ENCODE results near the gene TTLL3. TPM values are rescaled to one million over a fixed set of nuclear protein-coding genes. Genes with fewer than 3 reads are reported as not detected.
"Not testable (repeated sequence)": the region's sequence is repeated elsewhere in the genome, so short reads cannot be mapped to it uniquely, and the experiment has no call there.

The TTLL3 gene
- total RNA-seq, 1 donor from 2014 or later = 19.5 TPM

GRCh38 chr3:9859530-9860025 is 49.5 kb downstream of the TTLL3 start:
- intact Hi-C loops (cut with DNase I) = no loop called here
- no peak for DNase-seq (ENCODE audit: low spot score)

DNA sequence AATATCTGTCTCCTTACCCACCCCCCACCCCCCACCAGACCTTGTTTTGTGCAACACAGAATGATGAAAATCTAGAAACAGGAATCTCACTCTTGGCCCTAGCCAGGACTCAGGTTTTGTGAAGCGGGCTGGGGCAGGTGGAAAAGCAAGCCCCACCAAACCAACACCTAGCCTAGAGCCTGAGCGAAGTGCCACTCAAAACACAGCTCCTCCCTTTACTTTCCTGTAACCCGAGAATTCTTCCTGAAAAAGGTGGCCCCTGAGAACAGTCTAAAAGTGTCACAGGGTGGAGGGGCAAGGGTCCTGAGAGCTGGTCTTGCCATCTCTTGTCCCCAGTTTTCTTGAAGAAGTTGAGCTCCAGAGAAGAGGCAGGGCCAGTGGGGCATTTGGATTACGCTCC is 51.1 kb downstream of the TTLL3 start:
- intact Hi-C loops (cut with DNase I) = no loop called here

GRCh38 chr3:9861626-9862130 is 51.6 kb downstream of the TTLL3 start:
- intact Hi-C loops (cut with DNase I) = no loop called here
- DNase-seq (ENCODE audit: low spot score) = no peak

More for the DNA sequence above, 51.1 kb downstream of the TTLL3 start:
- DNase-seq (ENCODE audit: low spot score) = no peak

DNA sequence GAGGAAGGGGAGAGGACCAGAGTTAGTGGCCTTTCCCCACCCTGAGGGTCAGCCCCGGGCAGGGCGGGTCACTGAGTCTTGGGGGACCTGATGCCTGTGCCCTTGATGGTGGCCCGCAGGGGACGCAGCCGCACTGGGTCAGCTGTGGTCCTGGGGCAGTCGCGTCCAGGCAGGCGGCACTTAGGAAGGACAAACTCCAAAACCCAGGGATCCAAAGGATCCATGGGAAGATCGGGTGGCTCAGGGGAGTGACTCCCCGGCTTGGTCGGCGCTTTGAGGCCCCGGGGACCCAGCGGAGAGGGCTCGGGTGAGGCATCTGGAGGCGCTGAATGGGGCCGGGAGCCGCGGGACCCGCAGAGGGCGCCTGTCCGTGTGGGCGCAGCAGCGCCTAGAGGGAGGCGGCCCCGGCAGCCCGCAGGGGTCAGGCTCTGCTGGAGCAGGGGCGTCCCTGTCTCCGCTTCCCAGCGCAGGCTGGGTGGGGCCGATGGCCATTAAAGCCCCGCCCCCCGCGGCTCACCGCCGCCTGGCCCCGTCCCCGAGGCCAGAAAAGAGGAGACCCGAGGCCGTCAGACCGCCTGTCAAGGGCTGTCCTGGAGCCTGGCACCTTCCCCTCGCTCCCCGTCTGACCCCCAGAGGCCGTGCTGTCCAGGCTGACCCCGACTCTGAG is 52.5 kb downstream of the TTLL3 start:
- intact Hi-C loops (cut with DNase I) = no loop called here
- DNase-seq (ENCODE audit: low spot score) = no peak

DNA sequence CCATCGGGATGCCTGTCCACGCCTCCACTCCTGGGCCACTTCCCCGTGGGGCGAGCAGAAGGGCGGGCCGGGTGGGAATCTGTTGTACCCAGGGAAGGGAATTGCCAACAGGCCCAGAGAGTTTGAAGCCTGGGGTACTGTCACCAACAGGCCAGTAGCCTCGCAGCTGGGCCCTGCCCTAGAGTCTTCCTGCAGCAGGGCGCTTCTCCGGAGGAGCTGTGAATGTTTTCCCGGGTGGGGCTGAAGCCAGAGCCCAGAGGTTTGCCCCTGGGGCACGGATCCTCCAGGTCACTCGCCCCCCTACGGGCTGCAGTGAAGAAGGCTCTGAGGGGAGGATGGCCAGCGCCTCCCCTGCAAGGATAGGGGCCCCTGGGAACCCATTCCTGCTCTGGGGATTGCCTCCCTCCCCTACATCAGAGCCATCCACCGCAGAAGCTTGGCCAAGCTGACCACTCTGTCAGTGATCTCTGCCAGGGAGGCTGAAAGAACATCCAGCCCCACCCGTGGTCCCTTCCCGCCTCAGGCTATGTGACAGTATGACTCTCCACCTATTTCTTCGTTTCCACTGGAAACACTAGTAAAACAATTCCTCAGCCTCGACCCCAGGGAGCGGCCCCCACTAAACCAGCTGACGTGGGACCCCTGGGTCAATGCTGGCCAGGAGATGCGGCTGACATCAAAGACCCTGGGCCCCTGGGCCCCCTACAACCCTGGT is 53.2 kb downstream of the TTLL3 start:
- intact Hi-C loops (cut with DNase I) = no loop called here
- no peak for DNase-seq (ENCODE audit: low spot score)

- intact Hi-C loops (cut with DNase I) = no loop called here
- DNase-seq (ENCODE audit: low spot score) = no peak
Measured at GRCh38 chr3:9864200-9864927, 54.3 kb downstream of the TTLL3 start.

GRCh38 chr3:9865125-9865637 is 55.1 kb downstream of the TTLL3 start:
- DNase-seq (ENCODE audit: low spot score); intact Hi-C loops (cut with DNase I): not testable (repeated sequence)

DNA sequence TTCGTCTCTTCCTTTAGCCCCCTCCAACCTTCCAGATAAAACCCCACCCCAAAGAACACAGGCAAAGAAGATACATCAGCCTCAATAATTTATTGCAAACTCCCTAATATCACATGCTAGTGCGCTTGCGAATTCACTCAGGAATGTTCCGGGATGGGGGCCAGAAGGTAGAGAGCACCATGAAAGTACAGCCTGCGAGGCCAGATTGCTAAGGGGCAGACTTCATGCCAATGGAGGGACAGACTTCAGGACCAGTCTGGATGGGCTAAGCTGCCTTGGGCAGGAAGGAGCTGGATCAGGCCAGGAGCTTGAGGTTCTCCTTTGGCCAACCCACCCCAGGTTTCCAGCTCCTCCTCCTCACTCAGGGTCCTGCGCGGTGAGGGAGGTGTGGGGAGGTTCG is 56.6 kb downstream of the TTLL3 start:
- intact Hi-C loops (cut with DNase I) = no loop called here
- DNase-seq (ENCODE audit: low spot score) = peak; percentile 60

GRCh38 chr3:9867106-9867505 is 57.0 kb downstream of the TTLL3 start:
- intact Hi-C loops (cut with DNase I) = no loop called here
- peak; percentile 39 for DNase-seq (ENCODE audit: low spot score)

- no peak for DNase-seq (ENCODE audit: low spot score)
- intact Hi-C loops (cut with DNase I) = no loop called here
Measured at GRCh38 chr3:9869955-9870354, 59.9 kb downstream of the TTLL3 start.

GRCh38 chr3:9870978-9871377 is 60.9 kb downstream of the TTLL3 start:
- no peak for DNase-seq (ENCODE audit: low spot score)
- intact Hi-C loops (cut with DNase I) = no loop called here

- intact Hi-C loops (cut with DNase I) = not testable (repeated sequence)
Measured at GRCh38 chr3:9872067-9872466, 62.0 kb downstream of the TTLL3 start.

DNA sequence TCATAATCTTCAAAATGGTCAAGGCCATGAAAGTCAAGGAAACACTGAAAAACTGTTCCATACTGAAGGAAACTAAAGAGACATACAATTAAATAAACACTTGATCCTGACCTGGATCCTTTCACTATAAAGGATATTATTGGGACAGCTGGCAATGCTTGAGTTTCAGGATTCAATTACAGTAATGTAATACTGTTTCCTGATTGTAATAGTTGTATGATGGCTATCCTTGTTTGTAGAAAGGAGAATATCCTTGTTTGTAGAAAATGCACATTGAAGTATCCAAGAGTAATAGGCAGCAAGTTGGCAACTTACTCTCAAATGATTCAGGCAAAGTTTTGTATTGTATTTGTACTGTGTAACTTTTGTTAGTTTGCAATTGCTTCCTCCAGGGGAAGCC is 65.4 kb downstream of the TTLL3 start:
- intact Hi-C loops (cut with DNase I) = no loop called here
- no peak for DNase-seq (ENCODE audit: low spot score)

More at GRCh38 chr3:9872067-9872466, 62.0 kb downstream of the TTLL3 start:
- peak; percentile 7 for DNase-seq (ENCODE audit: low spot score)

DNA sequence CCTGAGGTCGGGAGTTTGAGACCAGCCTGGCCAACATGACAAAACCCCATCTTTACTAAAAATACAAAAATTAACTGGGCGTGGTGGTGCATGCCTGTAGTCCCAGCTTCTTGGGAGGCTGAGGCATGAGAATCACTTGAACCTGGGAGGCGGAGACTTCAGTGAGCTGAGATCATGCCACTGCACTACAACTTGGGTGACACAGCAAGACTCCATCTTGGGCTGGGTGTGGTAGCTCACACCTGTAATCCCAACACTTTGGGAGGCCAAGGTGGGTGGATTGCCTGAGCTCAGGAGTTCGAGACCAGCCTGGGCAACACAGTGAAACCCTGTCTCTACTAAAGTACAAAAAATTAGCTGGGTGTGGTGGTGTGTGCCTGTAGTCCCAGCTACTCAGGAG is 66.2 kb downstream of the TTLL3 start:
- DNase-seq (ENCODE audit: low spot score); intact Hi-C loops (cut with DNase I): not testable (repeated sequence)

DNA sequence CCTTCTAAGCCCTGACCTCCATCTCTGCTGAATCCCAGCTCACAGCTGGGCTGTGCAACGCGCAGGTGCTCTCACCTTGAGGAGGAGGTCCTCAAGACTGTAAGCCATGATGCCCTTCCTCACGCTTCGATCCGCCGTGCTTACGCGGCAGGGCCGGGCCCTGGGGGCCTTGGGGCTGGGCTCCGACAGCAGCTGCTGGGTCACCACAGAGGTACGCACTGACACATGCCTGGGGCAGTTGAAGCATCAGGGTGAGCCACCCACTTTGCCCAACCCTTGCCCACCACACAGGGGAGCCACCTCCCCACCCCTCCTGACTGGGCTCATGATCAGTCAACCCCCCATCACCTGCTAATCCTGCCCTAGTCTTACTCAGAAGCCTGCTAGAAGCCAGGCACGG is 66.9 kb downstream of the TTLL3 start:
- DNase-seq (ENCODE audit: low spot score) = no peak
- intact Hi-C loops (cut with DNase I) = no loop called here

- DNase-seq (ENCODE audit: low spot score) = no peak
- intact Hi-C loops (cut with DNase I) = no loop called here
Measured at GRCh38 chr3:9878700-9879099, 68.6 kb downstream of the TTLL3 start.

GRCh38 chr3:9879830-9880549 is 69.9 kb downstream of the TTLL3 start, which contains the start of gene CIDEC:
Gene CIDEC (minus strand): TSS chr3:9880253. CDS start chr3:9878486, 1,767 bp downstream.
- DNase-seq (ENCODE audit: low spot score) = no peak
- intact Hi-C loops (cut with DNase I) = no loop called here

GRCh38 chr3:9881441-9881840 is 71.4 kb downstream of the TTLL3 start:
- intact Hi-C loops (cut with DNase I) = no loop called here
- DNase-seq (ENCODE audit: low spot score) = no peak

Data from cardiac septum (tissue), 1 donor.